ENCODE measurements around the gene LOXL3.
A peak's percentile ranks its signal among the peaks of the same experiment; 100 is the strongest.

The LOXL3 gene

GRCh38 chr2:74525717-74526648 lies 27.8 kb downstream of the LOXL3 start, which contains the start of gene DQX1:
Gene DQX1 (minus strand): TSS chr2:74526231. CDS start chr2:74525729, 502 bp downstream.
- Histone ChIP-seq H3K27ac (peak within 1 kb of the TSS; percentile 26), H3K4me1 (ENCODE audit: control insufficient read depth in 1 of 2, insufficient read depth in 1 of 2, low read depth in 1 of 2, low read length in 1 of 2) (peaks cover 23 to 25% of the 10 kb centered on the region in 2 experiments), H3K9me3 (no peaks in the 10 kb centered on the region), H3K4me3 (ENCODE audit: low read depth in 1 of 2, low read length in 1 of 2) (no peak within 1 kb of the TSS), H3K36me3 (peaks cover 25% of the 10 kb centered on the region), H3K27me3 (peaks cover 24% of the 10 kb centered on the region)
- no peak for TF ChIP-seq CTCF (IDR thresholded peaks at IDR 0.05)

DNA sequence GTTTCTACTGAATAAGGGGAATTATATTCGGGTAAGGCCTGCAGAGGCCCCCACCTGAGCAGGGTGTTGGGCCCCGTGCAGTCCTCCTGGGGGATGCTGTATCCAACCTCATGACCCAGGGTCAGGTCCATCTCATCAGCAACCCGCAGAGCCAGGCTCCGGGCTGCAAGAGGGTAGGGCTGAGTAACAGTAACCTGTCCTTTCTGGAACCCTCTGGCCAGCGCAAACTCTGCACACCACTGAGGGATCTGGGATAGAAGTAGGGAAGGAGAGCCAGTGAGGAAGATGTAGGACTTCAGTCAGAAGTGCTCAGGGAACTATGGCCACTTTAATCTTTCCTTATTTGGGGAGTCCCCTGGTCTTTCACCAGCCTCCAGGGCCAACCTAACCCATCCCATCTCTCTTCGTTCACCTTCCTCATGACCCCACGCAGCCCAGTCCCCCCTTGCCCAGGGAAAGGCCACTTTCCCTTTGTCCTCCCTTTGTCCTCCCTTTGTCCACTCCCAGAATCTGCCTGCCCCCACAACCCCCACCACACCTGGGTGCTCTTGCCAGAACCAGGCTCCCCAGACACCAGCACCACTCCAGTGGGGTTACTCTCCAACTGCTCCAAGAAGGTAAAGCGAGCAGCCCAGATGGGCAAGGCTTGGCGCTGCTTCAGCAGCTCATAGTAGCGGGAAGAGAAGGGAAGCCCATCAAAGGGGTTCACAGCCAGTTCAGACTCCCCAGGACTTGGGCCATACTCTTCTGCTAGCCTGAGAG lies 28.6 kb downstream of the LOXL3 start:
- no peak for TF ChIP-seq CTCF (IDR thresholded peaks at IDR 0.05)
- H3K4me3 ChIP-seq (ENCODE audit: low read depth in 1 of 2, low read length in 1 of 2), result no peak overlapping the region

GRCh38 chr2:74524005-74524404 lies 29.7 kb downstream of the LOXL3 start:
- Histone ChIP-seq H3K4me1 (ENCODE audit: control insufficient read depth in 1 of 2, insufficient read depth in 1 of 2, low read depth in 1 of 2, low read length in 1 of 2) (peaks cover 11 to 13% of the 10 kb centered on the region in 2 experiments), H3K4me3 (ENCODE audit: low read depth in 1 of 2, low read length in 1 of 2) (no peak overlapping the region), H3K27ac (no peak overlapping the region), H3K27me3 (peaks cover 44% of the 10 kb centered on the region), H3K36me3 (peaks cover 25% of the 10 kb centered on the region), H3K9me3 (no peaks in the 10 kb centered on the region)
- no peak for TF ChIP-seq CTCF (IDR thresholded peaks at IDR 0.05)

More for the DNA sequence above, 28.6 kb downstream of the LOXL3 start:
- peaks cover 25% of the 10 kb centered on the region for H3K36me3 ChIP-seq
- peaks cover 33% of the 10 kb centered on the region for H3K27me3 ChIP-seq
- peaks cover 15 to 17% of the 10 kb centered on the region in 2 experiments for H3K4me1 ChIP-seq (ENCODE audit: control insufficient read depth in 1 of 2, insufficient read depth in 1 of 2, low read depth in 1 of 2, low read length in 1 of 2)
- no peak overlapping the region for H3K27ac ChIP-seq
- H3K9me3 ChIP-seq, result no peaks in the 10 kb centered on the region

DNA sequence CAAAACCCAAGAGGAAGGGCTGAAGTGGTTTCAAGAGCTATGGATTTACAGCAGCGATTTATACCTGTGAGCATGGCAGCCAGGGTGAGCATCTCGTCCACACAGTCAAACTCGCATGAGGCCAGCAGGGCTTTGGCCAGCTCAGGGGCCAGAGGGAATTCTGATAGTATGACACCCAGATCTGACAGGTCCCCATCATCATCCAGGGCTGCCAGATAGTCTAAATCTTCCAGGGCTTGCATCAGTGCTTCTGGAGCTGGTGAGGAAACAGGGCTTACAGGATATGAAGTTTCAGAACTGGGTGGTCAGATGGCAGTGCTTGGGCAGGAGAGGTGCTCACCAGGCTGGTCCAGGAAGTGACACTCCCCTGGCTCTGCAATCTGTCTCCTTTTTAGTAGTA lies 31.2 kb downstream of the LOXL3 start:
- Histone ChIP-seq H3K4me3 (ENCODE audit: low read depth in 1 of 2, low read length in 1 of 2) (no peak overlapping the region), H3K36me3 (peaks cover 19% of the 10 kb centered on the region), H3K27me3 (peaks cover 59% of the 10 kb centered on the region), H3K9me3 (no peaks in the 10 kb centered on the region), H3K4me1 (ENCODE audit: control insufficient read depth in 1 of 2, insufficient read depth in 1 of 2, low read depth in 1 of 2, low read length in 1 of 2) (no peaks in the 10 kb centered on the region), H3K27ac (no peak overlapping the region)
- TF ChIP-seq CTCF (IDR thresholded peaks at IDR 0.05), result no peak

DNA sequence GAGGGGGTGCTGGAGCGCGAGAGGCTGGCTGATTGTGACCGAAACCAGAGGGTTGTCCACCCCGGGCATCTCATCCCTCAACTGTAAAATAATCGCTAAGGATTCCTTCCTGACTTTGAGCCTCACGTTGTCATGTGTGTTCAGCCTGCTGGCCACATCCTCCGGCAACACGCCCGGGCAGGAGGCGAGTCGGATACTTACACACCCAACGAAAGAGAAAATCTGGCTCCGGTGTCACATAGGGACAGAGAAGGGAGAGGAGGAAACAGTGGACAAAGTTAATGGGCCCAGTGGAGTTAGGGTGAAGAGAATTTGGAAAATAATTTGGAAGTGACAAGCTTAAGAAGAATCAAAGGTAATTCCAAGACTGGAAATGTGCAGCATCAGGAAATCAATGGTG lies 37.1 kb downstream of the LOXL3 start:
- no peaks in the 10 kb centered on the region for H3K9me3 ChIP-seq
- H3K4me1 ChIP-seq (ENCODE audit: control insufficient read depth in 1 of 2, insufficient read depth in 1 of 2, low read depth in 1 of 2, low read length in 1 of 2), result peaks cover 29 to 32% of the 10 kb centered on the region in 2 experiments
- no peaks in the 10 kb centered on the region for H3K36me3 ChIP-seq
- H3K27me3 ChIP-seq, result peaks cover 100% of the 10 kb centered on the region
- H3K4me3 ChIP-seq (ENCODE audit: low read depth in 1 of 2, low read length in 1 of 2), result peak overlapping the region; percentile 54 to 66
- no peak overlapping the region for H3K27ac ChIP-seq
- TF ChIP-seq CTCF (IDR thresholded peaks at IDR 0.05), result no peak
